HepG2 (cell line): ENCODE data around the gene FN1. TPM values are rescaled to one million over a fixed set of nuclear protein-coding genes. Genes with fewer than 3 reads are reported as not detected.

ENCODE experiments used
- ATAC-seq: fragments of 200-7000 bp; cut with Tn5 transposase; 3 replicates; pipeline ENCODE4 v1.9.1; 2020; ENCODE audit warnings: mild to moderate bottlenecking, moderate library complexity
- BruUV-seq: library from RNA; stranded (reverse); fragments of 400-500 nt; replicated peaks from 2 replicates; lab custom pipeline; 2021; lab: Mats Ljungman, UMichigan
- CTCF ChIA-PET: fragments of 300-600 bp; formaldehyde crosslinking; extraction: SDS; loops from one replicate; lab custom pipeline; 2021; ENCODE audit warnings: low total read pairs, inconsistent platforms, low intra/inter-chr PET ratio; lab: Yijun Ruan, JAX
- POLR2A ChIA-PET: fragments of 350-600 bp; sonication (Branson Sonifier 250); formaldehyde crosslinking; loops from one replicate; lab custom pipeline; 2020; ENCODE audit warnings: antibody characterized with exemption, inconsistent platforms; lab: Yijun Ruan, JAX
- DNase-seq: peaks from one replicate; pipeline ENCODE4 v3.0.0-alpha.2; 2015; ENCODE audit warnings: low spot score
- FAIRE-seq: peaks from 3 replicates; lab custom pipeline; 2011; peaks lifted over from hg19 to GRCh38; lab: Jason Lieb, UNC
- H2AFZ ChIP-seq: one replicate; pipeline ENCODE4 v1.6.1; 2011; ENCODE audit warnings: low read length, inconsistent platforms
- H3K27ac ChIP-seq: fragments of 300-600 bp; 3 replicates; pipeline ENCODE4 v1.8.0; 2011; ENCODE audit warnings: mixed run types, mild to moderate bottlenecking, mixed read lengths, low read length, inconsistent platforms; ENCODE audit not compliant: insufficient read depth; ENCODE audit errors: extremely low read length
- H3K27me3 ChIP-seq, 2 experiments: fragments of 200-600 bp in 1 of 2; 2 replicates in 1 of 2; 3 replicates in 1 of 2; pipeline versions ENCODE4 v1.6.0 to v1.8.0; 2011; ENCODE audit warnings: low read length in 2 of 2, mild to moderate bottlenecking in 2 of 2, moderate library complexity in 2 of 2, inconsistent platforms in 1 of 2; ENCODE audit not compliant: insufficient read depth in 2 of 2, control insufficient read depth in 1 of 2
- H3K36me3 ChIP-seq, 2 experiments: fragments of 200-600 bp in 1 of 2; replicated peaks in 1 of 2; 2 replicates in 1 of 2; 3 replicates in 1 of 2; pipeline versions ENCODE4 v1.5.1 to v1.8.0; 2011; ENCODE audit warnings: low read length in 2 of 2, inconsistent platforms in 1 of 2; ENCODE audit not compliant: insufficient read depth in 2 of 2, control insufficient read depth in 1 of 2
- H3K4me1 ChIP-seq: 2 replicates; pipeline ENCODE4 v1.5.1; 2012; ENCODE audit warnings: low read length, inconsistent platforms; ENCODE audit not compliant: insufficient read depth
- H3K4me2 ChIP-seq: 2 replicates; pipeline ENCODE4 v1.6.0; 2011; ENCODE audit warnings: low read depth, low read length, inconsistent platforms
- H3K4me3 ChIP-seq, 3 experiments: fragments of 200-600 bp in 1 of 3; sonication (generic), shearing (Covaris generic) in 1 of 3; replicated peaks in 1 of 3; 2 replicates each; pipeline ENCODE4 v1.5.1; 2011 to 2016; ENCODE audit warnings: low read length in 3 of 3, inconsistent platforms in 2 of 3, low read depth in 2 of 3, mild to moderate bottlenecking in 2 of 3, control low read depth in 1 of 3, mixed read lengths in 1 of 3; ENCODE audit not compliant: insufficient read depth in 1 of 3
- H3K79me2 ChIP-seq: one replicate; pipeline ENCODE4 v1.6.1; 2011; ENCODE audit warnings: low read length, inconsistent platforms; ENCODE audit not compliant: insufficient read depth
- H3K9ac ChIP-seq: 2 replicates; pipeline ENCODE4 v1.6.0; 2011; ENCODE audit warnings: mild to moderate bottlenecking, low read depth, low read length, inconsistent platforms; ENCODE audit not compliant: insufficient read depth
- H3K9me3 ChIP-seq: 2 replicates; pipeline ENCODE4 v1.5.1; 2012; ENCODE audit warnings: mild to moderate bottlenecking, low read length
- H4K20me1 ChIP-seq: 2 replicates; pipeline ENCODE4 v1.6.0; 2011; ENCODE audit warnings: inconsistent platforms, mild to moderate bottlenecking, low read length, moderate library complexity; ENCODE audit not compliant: insufficient read depth
- CERS6 ChIP-seq: sonication (generic); formaldehyde crosslinking; IDR thresholded peaks from 2 replicates; pipeline ENCODE4 v1.5.0; 2020; ENCODE audit warnings: missing genetic modification reagents
- FIP1L1 ChIP-seq: fragments of 200-400 bp; formaldehyde crosslinking; IDR thresholded peaks from 2 replicates; pipeline ENCODE4 v1.6.1; 2018; ENCODE audit warnings: low read depth, mild to moderate bottlenecking, low read length, moderate library complexity, borderline replicate concordance; ENCODE audit not compliant: insufficient read depth
- HHEX ChIP-seq: IDR thresholded peaks from 2 replicates; pipeline ENCODE4 v1.6.1; 2016; ENCODE audit warnings: control low read depth
- ISL2 ChIP-seq: sonication (generic); formaldehyde crosslinking; IDR thresholded peaks from 2 replicates; pipeline ENCODE4 v1.5.0; 2020; ENCODE audit warnings: missing genetic modification reagents
- NCOA1 ChIP-seq: sonication (generic); formaldehyde crosslinking; IDR thresholded peaks from 2 replicates; pipeline ENCODE4 v1.9.0; 2021; ENCODE audit warnings: missing genetic modification reagents
- PAF1 ChIP-seq: IDR thresholded peaks from 2 replicates; pipeline ENCODE4 v1.6.1; 2016; ENCODE audit warnings: missing genetic modification reagents, missing compliant biosample characterization
- POLR2AphosphoS5 ChIP-seq: IDR thresholded peaks from 2 replicates; pipeline ENCODE4 v1.6.1; 2012; ENCODE audit warnings: low read depth, low read length
- RCOR2 ChIP-seq: IDR thresholded peaks from 2 replicates; pipeline ENCODE4 v1.6.1; 2016; ENCODE audit warnings: missing biosample characterization, missing genetic modification reagents
- THYN1 ChIP-seq: sonication (generic); formaldehyde crosslinking; IDR thresholded peaks from 2 replicates; pipeline ENCODE4 v1.8.1; 2023; ENCODE audit warnings: low read depth, mild to moderate bottlenecking, moderate library complexity, missing genetic modification reagents, borderline replicate concordance
- ZNF180 ChIP-seq: sonication (generic); formaldehyde crosslinking; IDR thresholded peaks from 2 replicates; pipeline ENCODE4 v1.4.0; 2020; ENCODE audit warnings: low read depth, missing genetic modification reagents, borderline replicate concordance
- ZNF496 ChIP-seq: sonication (generic); formaldehyde crosslinking; IDR thresholded peaks from 2 replicates; pipeline ENCODE4 v1.8.1; 2023; ENCODE audit warnings: mild to moderate bottlenecking, moderate library complexity, missing genetic modification reagents; ENCODE audit not compliant: insufficient replicate concordance
- ZNF724P ChIP-seq: sonication (generic); formaldehyde crosslinking; IDR thresholded peaks from 2 replicates; pipeline ENCODE4 v1.8.0; 2022; ENCODE audit warnings: missing genetic modification reagents, borderline replicate concordance
- WGBS: methylation state at CpG from one replicate; pipeline ENCODE4 v1.1.6; 2017; ENCODE audit warnings: low lambda C conversion rate; 5-methylcytosine and 5-hydroxymethylcytosine counted together
- in situ Hi-C: cut with HindIII; loops from 2 replicates; pipeline ENCODE4 v1.10.0; 2017; ENCODE audit warnings: low pct_unique_long_range_greater_than_20kb; ENCODE audit not compliant: extremely low pct_ligation_motif_present
- intact Hi-C: fragments of 100-400 bp; cut with micrococcal nuclease; formaldehyde crosslinking; loops from one replicate; pipeline ENCODE4 v1.10.0; 2022; ENCODE audit not compliant: unreplicated experiment
- polyA plus RNA-seq, 8 experiments: library from polyadenylated mRNA; depleted of rRNA in 3 of 8; stranded (reverse) in 7 of 8; unstranded in 1 of 8; fragments of >200 nt; fragmentation: Illumina TruSeq in 4 of 8; extraction: Trizol in 4 of 8; gene quantifications; 2 replicates each; pipeline versions ENCODE4 v1.2.1 to v1.2.3, GENCODE V29; 2011 to 2016; ENCODE audit warnings: low read depth in 4 of 8, missing spikeins in 1 of 8, mixed read lengths in 1 of 8; ENCODE audit not compliant: insufficient read depth in 1 of 8
- total RNA-seq, 5 experiments: library from RNA; depleted of rRNA; stranded (reverse); fragments of >200 nt; fragmentation: Illumina TruSeq; extraction: Trizol; gene quantifications; 2 replicates each; pipeline ENCODE4 v1.2.3, GENCODE V29; 2016; ENCODE audit warnings: low read depth in 1 of 5
- TF ChIP-seq, protein P1 (sequence below): sonication (generic); formaldehyde crosslinking; IDR thresholded peaks from 2 replicates; pipeline ENCODE4 v1.4.0; 2020; ENCODE audit warnings: missing genetic modification reagents
- TF ChIP-seq, protein P2 (sequence below): IDR thresholded peaks from 2 replicates; pipeline ENCODE4 v1.6.1; 2012; ENCODE audit warnings: inconsistent platforms
- TF ChIP-seq, protein P3 (sequence below), 2 experiments: IDR thresholded peaks; 2 replicates each; pipeline ENCODE4 v1.6.1; 2011 to 2012; ENCODE audit warnings: low read length in 2 of 2, borderline replicate concordance in 1 of 2, low read depth in 1 of 2, mild to moderate bottlenecking in 1 of 2, moderate library complexity in 1 of 2

The FN1 gene
- total and polyA plus RNA-seq, 2 of the 13 experiments (the other 11 are each of a cell fraction or from before 2014, with no cell fraction given) = 1,847 to 6,471 TPM

- TF ChIP-seq, protein P1, sequence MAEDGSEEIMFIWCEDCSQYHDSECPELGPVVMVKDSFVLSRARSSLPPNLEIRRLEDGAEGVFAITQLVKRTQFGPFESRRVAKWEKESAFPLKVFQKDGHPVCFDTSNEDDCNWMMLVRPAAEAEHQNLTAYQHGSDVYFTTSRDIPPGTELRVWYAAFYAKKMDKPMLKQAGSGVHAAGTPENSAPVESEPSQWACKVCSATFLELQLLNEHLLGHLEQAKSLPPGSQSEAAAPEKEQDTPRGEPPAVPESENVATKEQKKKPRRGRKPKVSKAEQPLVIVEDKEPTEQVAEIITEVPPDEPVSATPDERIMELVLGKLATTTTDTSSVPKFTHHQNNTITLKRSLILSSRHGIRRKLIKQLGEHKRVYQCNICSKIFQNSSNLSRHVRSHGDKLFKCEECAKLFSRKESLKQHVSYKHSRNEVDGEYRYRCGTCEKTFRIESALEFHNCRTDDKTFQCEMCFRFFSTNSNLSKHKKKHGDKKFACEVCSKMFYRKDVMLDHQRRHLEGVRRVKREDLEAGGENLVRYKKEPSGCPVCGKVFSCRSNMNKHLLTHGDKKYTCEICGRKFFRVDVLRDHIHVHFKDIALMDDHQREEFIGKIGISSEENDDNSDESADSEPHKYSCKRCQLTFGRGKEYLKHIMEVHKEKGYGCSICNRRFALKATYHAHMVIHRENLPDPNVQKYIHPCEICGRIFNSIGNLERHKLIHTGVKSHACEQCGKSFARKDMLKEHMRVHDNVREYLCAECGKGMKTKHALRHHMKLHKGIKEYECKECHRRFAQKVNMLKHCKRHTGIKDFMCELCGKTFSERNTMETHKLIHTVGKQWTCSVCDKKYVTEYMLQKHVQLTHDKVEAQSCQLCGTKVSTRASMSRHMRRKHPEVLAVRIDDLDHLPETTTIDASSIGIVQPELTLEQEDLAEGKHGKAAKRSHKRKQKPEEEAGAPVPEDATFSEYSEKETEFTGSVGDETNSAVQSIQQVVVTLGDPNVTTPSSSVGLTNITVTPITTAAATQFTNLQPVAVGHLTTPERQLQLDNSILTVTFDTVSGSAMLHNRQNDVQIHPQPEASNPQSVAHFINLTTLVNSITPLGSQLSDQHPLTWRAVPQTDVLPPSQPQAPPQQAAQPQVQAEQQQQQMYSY (CRISPR knock-in tag) = no peak
Observed at GRCh38 chr2:215382011-215382410, 53.9 kb downstream of the FN1 start (continued).

DNA sequence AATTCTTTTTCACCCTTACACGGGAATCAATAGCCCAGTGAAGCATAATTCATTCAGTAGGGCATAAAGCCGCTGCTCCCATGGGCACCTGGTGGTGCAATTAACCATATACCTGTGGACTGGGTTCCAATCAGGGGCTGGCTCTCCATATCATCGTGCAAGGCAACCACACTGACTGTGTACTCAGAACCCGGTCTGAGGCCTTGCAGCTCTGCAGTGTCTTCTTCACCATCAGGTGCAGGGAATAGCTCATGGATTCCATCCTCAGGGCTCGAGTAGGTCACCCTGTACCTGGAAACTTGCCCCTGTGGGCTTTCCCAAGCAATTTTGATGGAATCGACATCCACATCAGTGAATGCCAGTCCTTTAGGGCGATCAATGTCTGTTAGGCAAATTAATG lies 55.2 kb downstream of the FN1 start:
- Histone ChIP-seq H2AFZ (no peak overlapping the region), H3K9ac (no peak overlapping the region), H3K36me3 (peaks cover 52 to 91% of the 10 kb centered on the region in 2 experiments), H3K27me3 (no peaks in the 10 kb centered on the region), H3K79me2 (no peaks in the 10 kb centered on the region), H3K4me2 (no peak overlapping the region), H3K9me3 (no peaks in the 10 kb centered on the region), H3K4me3 (no peak overlapping the region), H4K20me1 (peaks cover 16% of the 10 kb centered on the region), H3K4me1 (no peaks in the 10 kb centered on the region), H3K27ac (no peak overlapping the region)
- WGBS = 94% methylated on average over 7 of the region's 7 CpGs
- CTCF ChIA-PET = no interaction called here
- DNase-seq (no peak), FAIRE-seq (no peak), ATAC-seq (peak; percentile 22)
- POLR2A ChIA-PET = no interaction called here
- in situ Hi-C loops (no loop called here), intact Hi-C loops (no loop called here)
- BruUV-seq = no TSS peak
- TF ChIP-seq RCOR2 (CRISPR knock-in tag) (no peak), POLR2AphosphoS5 (peak; percentile 46; the same call in 1 of the 2 replicates), HHEX (no peak), FIP1L1 (no peak), ZNF724P (CRISPR knock-in tag) (0 out of 2 replicates have a peak, but pooled peaks have one; percentile 21), ZNF496 (CRISPR knock-in tag) (no peak), CERS6 (CRISPR knock-in tag) (no peak), ZNF180 (CRISPR knock-in tag) (no peak), NCOA1 (CRISPR knock-in tag) (no peak), THYN1 (CRISPR knock-in tag) (no peak), PAF1 (CRISPR knock-in tag) (peak; percentile 30; the same call in 1 of the 2 replicates), ISL2 (CRISPR knock-in tag) (no peak)
- TF ChIP-seq, protein P2, sequence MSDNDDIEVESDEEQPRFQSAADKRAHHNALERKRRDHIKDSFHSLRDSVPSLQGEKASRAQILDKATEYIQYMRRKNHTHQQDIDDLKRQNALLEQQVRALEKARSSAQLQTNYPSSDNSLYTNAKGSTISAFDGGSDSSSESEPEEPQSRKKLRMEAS = no peak
- TF ChIP-seq, protein P3, sequence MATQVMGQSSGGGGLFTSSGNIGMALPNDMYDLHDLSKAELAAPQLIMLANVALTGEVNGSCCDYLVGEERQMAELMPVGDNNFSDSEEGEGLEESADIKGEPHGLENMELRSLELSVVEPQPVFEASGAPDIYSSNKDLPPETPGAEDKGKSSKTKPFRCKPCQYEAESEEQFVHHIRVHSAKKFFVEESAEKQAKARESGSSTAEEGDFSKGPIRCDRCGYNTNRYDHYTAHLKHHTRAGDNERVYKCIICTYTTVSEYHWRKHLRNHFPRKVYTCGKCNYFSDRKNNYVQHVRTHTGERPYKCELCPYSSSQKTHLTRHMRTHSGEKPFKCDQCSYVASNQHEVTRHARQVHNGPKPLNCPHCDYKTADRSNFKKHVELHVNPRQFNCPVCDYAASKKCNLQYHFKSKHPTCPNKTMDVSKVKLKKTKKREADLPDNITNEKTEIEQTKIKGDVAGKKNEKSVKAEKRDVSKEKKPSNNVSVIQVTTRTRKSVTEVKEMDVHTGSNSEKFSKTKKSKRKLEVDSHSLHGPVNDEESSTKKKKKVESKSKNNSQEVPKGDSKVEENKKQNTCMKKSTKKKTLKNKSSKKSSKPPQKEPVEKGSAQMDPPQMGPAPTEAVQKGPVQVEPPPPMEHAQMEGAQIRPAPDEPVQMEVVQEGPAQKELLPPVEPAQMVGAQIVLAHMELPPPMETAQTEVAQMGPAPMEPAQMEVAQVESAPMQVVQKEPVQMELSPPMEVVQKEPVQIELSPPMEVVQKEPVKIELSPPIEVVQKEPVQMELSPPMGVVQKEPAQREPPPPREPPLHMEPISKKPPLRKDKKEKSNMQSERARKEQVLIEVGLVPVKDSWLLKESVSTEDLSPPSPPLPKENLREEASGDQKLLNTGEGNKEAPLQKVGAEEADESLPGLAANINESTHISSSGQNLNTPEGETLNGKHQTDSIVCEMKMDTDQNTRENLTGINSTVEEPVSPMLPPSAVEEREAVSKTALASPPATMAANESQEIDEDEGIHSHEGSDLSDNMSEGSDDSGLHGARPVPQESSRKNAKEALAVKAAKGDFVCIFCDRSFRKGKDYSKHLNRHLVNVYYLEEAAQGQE (IDR thresholded peaks at IDR 0.05; ENCODE audit: borderline replicate concordance in 1 of 2, low read depth in 1 of 2, low read length in 2 of 2) = no peak
